GM23338 (cell line): ENCODE results near the gene DYSF. TPM values are rescaled to one million over a fixed set of nuclear protein-coding genes. Genes with fewer than 3 reads are reported as not detected.

Source experiments
- ATAC-seq: fragments of 200-7000 bp; cut with Tn5 transposase; 3 replicates; pipeline ENCODE4 v1.9.1; 2020
- DNase-seq: peaks from one replicate; pipeline ENCODE4 v3.0.0-alpha.2; 2015; ENCODE audit warnings: low spot score
- H2AFZ ChIP-seq: fragments of 200-600 bp; sonication (generic); 2 replicates; pipeline ENCODE4 v1.8.0; 2016; ENCODE audit warnings: antibody characterized with exemption, mild to moderate bottlenecking, moderate library complexity
- H3F3A ChIP-seq: fragments of 200-600 bp; sonication (generic); replicated peaks from 2 replicates; pipeline ENCODE4 v1.8.0; 2017; ENCODE audit warnings: antibody characterized with exemption, mixed run types, low read depth
- H3K27ac ChIP-seq: fragments of 200-600 bp; sonication (generic); 2 replicates; pipeline ENCODE4 v1.6.1; 2016; ENCODE audit warnings: low read depth
- H3K27me3 ChIP-seq: fragments of 200-600 bp; sonication (generic); 2 replicates; pipeline ENCODE4 v1.8.0; 2016; ENCODE audit warnings: mild to moderate bottlenecking, mixed run types, moderate library complexity; ENCODE audit not compliant: insufficient read depth
- H3K36me3 ChIP-seq: fragments of 200-600 bp; sonication (generic); 2 replicates; pipeline ENCODE4 v1.8.0; 2016; ENCODE audit warnings: mild to moderate bottlenecking; ENCODE audit not compliant: insufficient read depth
- H3K4me1 ChIP-seq: fragments of 200-600 bp; sonication (generic); 2 replicates; pipeline ENCODE4 v1.8.0; 2016; ENCODE audit warnings: mild to moderate bottlenecking, moderate library complexity; ENCODE audit not compliant: insufficient read depth
- H3K4me2 ChIP-seq: fragments of 200-600 bp; sonication (generic); 2 replicates; pipeline ENCODE4 v1.7.1; 2017; ENCODE audit warnings: mixed run types
- H3K4me3 ChIP-seq: fragments of 200-600 bp; sonication (generic); 2 replicates; pipeline ENCODE4 v1.6.1; 2016; ENCODE audit warnings: mixed run types
- H3K79me2 ChIP-seq: fragments of 200-600 bp; sonication (generic); replicated peaks from 2 replicates; pipeline ENCODE4 v1.8.0; 2017; ENCODE audit warnings: mild to moderate bottlenecking; ENCODE audit not compliant: insufficient read depth
- H3K9me2 ChIP-seq: fragments of 200-600 bp; sonication (generic); 2 replicates; pipeline ENCODE4 v1.8.0; 2017; ENCODE audit not compliant: insufficient read depth
- H4K20me1 ChIP-seq: fragments of 200-600 bp; sonication (generic); replicated peaks from 2 replicates; pipeline ENCODE4 v1.8.0; 2017; ENCODE audit warnings: mild to moderate bottlenecking; ENCODE audit not compliant: insufficient read depth
- H3K27ac Mint-ChIP-seq: 2 replicates; pipeline ENCODE4 v1.8.0; 2020; ENCODE audit warnings: inconsistent platforms, mild to moderate bottlenecking, moderate library complexity, mixed read lengths
- H3K27me3 Mint-ChIP-seq: 3 replicates; pipeline ENCODE4 v1.8.0; 2022; ENCODE audit warnings: low read depth, mild to moderate bottlenecking, moderate library complexity, mixed read lengths, inconsistent platforms; ENCODE audit not compliant: insufficient read depth, poor library complexity
- H3K36me3 Mint-ChIP-seq: 3 replicates; pipeline ENCODE4 v1.8.0; 2021; ENCODE audit warnings: low read depth, mild to moderate bottlenecking, inconsistent platforms, moderate library complexity, mixed read lengths
- H3K4me1 Mint-ChIP-seq: 3 replicates; pipeline ENCODE4 v1.8.0; 2020; ENCODE audit warnings: mild to moderate bottlenecking, inconsistent platforms, mixed read lengths
- H3K4me3 Mint-ChIP-seq: 3 replicates; pipeline ENCODE4 v1.8.0; 2021; ENCODE audit warnings: moderate library complexity, mild to moderate bottlenecking, inconsistent platforms, mixed read lengths
- H3K9me3 Mint-ChIP-seq: 3 replicates; pipeline ENCODE4 v1.8.0; 2020; ENCODE audit warnings: moderate library complexity, mild to moderate bottlenecking, inconsistent platforms, mixed read lengths
- CREB1 ChIP-seq: fragments of 250-450 bp; sonication (Bioruptor Pico); IDR thresholded peaks from 2 replicates; pipeline ENCODE4 v1.5.0; 2020; ENCODE audit warnings: low read depth, mild to moderate bottlenecking, moderate library complexity
- JUNB ChIP-seq: IDR thresholded peaks from one replicate; pipeline ENCODE4 v1.6.1; 2016; ENCODE audit warnings: antibody characterized with exemption; ENCODE audit not compliant: unreplicated experiment
- NANOG ChIP-seq: IDR thresholded peaks from 2 replicates; pipeline ENCODE4 v1.6.1; 2016; ENCODE audit warnings: antibody characterized with exemption, borderline replicate concordance
- ZNF114 ChIP-seq: fragments of 250-450 bp; sonication (Bioruptor Pico); IDR thresholded peaks from 2 replicates; pipeline ENCODE4 v1.5.0; 2020; ENCODE audit warnings: mild to moderate bottlenecking, moderate library complexity
- ZNF462 ChIP-seq: fragments of 250-450 bp; sonication (Bioruptor Pico); IDR thresholded peaks from 2 replicates; pipeline ENCODE4 v1.5.0; 2020; ENCODE audit warnings: mild to moderate bottlenecking, moderate library complexity
- polyA plus RNA-seq: library from polyadenylated mRNA; unstranded; fragments of >200 nt; fragmentation: Nextera tagmentation; extraction: Ambion mirVana; gene quantifications from 2 replicates; pipeline ENCODE4 v1.2.1, GENCODE V29; 2016
- total RNA-seq: library from RNA; depleted of rRNA; stranded (reverse); fragments of >200 nt; shearing (Covaris generic); gene quantifications from 2 replicates; pipeline ENCODE4 v1.2.3, GENCODE V29; 2014

The DYSF gene
- total and polyA plus RNA-seq, 2 experiments from 2014 or later, result 7.3 to 21.3 TPM

DNA sequence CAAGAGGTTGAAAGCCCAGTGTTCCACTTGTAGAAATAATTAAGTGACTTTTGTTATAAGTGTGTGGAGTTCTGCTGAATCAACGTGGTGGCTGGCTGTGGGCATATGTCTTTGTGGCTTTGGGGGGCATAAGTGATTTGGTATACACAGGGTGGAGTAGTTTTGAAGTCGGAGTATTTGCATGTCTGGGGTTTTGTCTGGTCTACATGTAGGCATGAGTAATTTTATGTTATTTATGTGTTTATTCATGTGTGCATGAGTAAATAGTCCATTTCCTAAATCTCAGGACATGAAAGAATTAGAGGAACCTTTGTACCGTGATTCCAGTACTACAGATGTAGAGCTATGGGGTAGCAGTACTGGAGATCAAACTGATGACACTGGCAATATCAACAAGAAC, 179.7 kb downstream of the DYSF start:
- H3K4me1 Mint-ChIP-seq, result peaks cover 8% of the 10 kb centered on the region
- no peaks in the 10 kb centered on the region for H3K36me3 Mint-ChIP-seq
- H3K4me3 ChIP-seq, result no peak overlapping the region
- H3K36me3 ChIP-seq, result no peaks in the 10 kb centered on the region
- ATAC-seq, result no peak
- H3K9me2 ChIP-seq, result 0 out of 2 replicates have a peak, but pooled peaks cover 3% of the 10 kb centered on the region
- no peak overlapping the region for H3K27ac Mint-ChIP-seq
- no peaks in the 10 kb centered on the region for H3K79me2 ChIP-seq
- H3K27ac ChIP-seq, result no peak overlapping the region
- H3K27me3 Mint-ChIP-seq, result peaks cover 2% of the 10 kb centered on the region
- no peaks in the 10 kb centered on the region for H3K4me1 ChIP-seq
- no peaks in the 10 kb centered on the region for H3K9me3 Mint-ChIP-seq
- no peak overlapping the region for H3K4me2 ChIP-seq
- DNase-seq, result no peak
- no peaks in the 10 kb centered on the region for H4K20me1 ChIP-seq
- no peaks in the 10 kb centered on the region for H3K27me3 ChIP-seq
- TF ChIP-seq ZNF462 (no peak), ZNF114 (no peak), CREB1 (no peak), JUNB (no peak)
- no peaks in the 10 kb centered on the region for H3F3A ChIP-seq
- no peak overlapping the region for H2AFZ ChIP-seq
- no peak overlapping the region for H3K4me3 Mint-ChIP-seq

DNA sequence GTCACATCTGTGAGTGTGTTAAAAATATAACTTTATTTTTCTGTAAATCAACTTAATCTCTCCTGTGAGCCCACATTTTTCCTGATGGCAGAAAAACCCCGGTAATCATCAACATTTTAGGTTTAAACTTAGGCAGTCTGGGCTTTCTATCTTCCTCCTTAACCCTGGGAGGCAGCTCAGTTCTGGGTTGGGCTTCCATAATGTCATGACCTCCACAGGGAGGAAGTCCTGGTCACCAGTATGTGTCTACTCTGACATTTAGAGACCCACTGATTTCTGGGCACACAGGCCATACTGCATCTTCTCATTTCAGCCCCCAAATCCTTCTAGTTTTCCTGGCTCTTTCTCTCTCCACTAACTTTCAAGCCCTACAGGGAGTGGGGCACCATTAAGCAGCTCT, 181.2 kb downstream of the DYSF start:
- H3K4me1 ChIP-seq, result no peaks in the 10 kb centered on the region
- 0 out of 2 replicates have a peak, but pooled peaks cover 3% of the 10 kb centered on the region for H3K9me2 ChIP-seq
- peaks cover 2% of the 10 kb centered on the region for H3K27me3 Mint-ChIP-seq
- H3K36me3 ChIP-seq, result no peaks in the 10 kb centered on the region
- H3K27ac ChIP-seq, result no peak overlapping the region
- peaks cover 8% of the 10 kb centered on the region for H3K4me1 Mint-ChIP-seq
- DNase-seq, result no peak
- H3K4me2 ChIP-seq, result no peak overlapping the region
- no peak overlapping the region for H3K4me3 ChIP-seq
- no peak overlapping the region for H3K4me3 Mint-ChIP-seq
- no peaks in the 10 kb centered on the region for H3K79me2 ChIP-seq
- H3K27me3 ChIP-seq, result no peaks in the 10 kb centered on the region
- no peaks in the 10 kb centered on the region for H3K36me3 Mint-ChIP-seq
- no peak for ATAC-seq
- H3K9me3 Mint-ChIP-seq, result no peaks in the 10 kb centered on the region
- H4K20me1 ChIP-seq, result no peaks in the 10 kb centered on the region
- H3K27ac Mint-ChIP-seq, result no peak overlapping the region
- no peaks in the 10 kb centered on the region for H3F3A ChIP-seq
- H2AFZ ChIP-seq, result no peak overlapping the region
- TF ChIP-seq CREB1, result no peak
- TF ChIP-seq NANOG, result no peak
- no peak for TF ChIP-seq ZNF462
